Activated T-helper 1 cell treated with anti-CD3 and anti-CD28 coated beads, Interleukin-2, amount 50 U/mL, for 16 hours (primary cell): ENCODE measurements around the gene ZBTB32.
"Not testable (repeated sequence)": the region's sequence is repeated elsewhere in the genome, so short reads cannot be mapped to it uniquely, and the experiment has no call there.

ENCODE experiments used
- DNase-seq, 2 donors: peaks; one replicate each; pipeline ENCODE4 v3.0.0-alpha.2; 2020; ENCODE audit warnings: low read depth in 1 of 2, low spot score in 1 of 2

Gene ZBTB32

GRCh38 chr19:35719402-35720162 lies 15.2 kb downstream of the ZBTB32 start:
- no peak for DNase-seq

GRCh38 chr19:35720163-35720524 lies 15.8 kb downstream of the ZBTB32 start:
- DNase-seq = no peak

GRCh38 chr19:35720648-35721047 lies 16.3 kb downstream of the ZBTB32 start:
- no peak for DNase-seq

- DNase-seq = no peak
Observed at GRCh38 chr19:35721374-35721773, 17.0 kb downstream of the ZBTB32 start.

GRCh38 chr19:35722461-35722860 lies 18.1 kb downstream of the ZBTB32 start:
- DNase-seq = no peak

- DNase-seq = no peak
Observed at GRCh38 chr19:35722897-35723296, 18.5 kb downstream of the ZBTB32 start.

- no peak for DNase-seq
Observed at GRCh38 chr19:35723671-35724070, 19.3 kb downstream of the ZBTB32 start.

GRCh38 chr19:35724132-35724531 lies 19.8 kb downstream of the ZBTB32 start:
- not testable (repeated sequence) for DNase-seq

- no peak for DNase-seq
Observed at GRCh38 chr19:35724560-35724959, 20.2 kb downstream of the ZBTB32 start.

GRCh38 chr19:35725216-35725861 lies 21.0 kb downstream of the ZBTB32 start:
- no peak for DNase-seq

- DNase-seq = no peak
Observed at GRCh38 chr19:35727053-35727955, 22.9 kb downstream of the ZBTB32 start.

GRCh38 chr19:35727956-35728706 lies 23.8 kb downstream of the ZBTB32 start:
- no peak for DNase-seq

GRCh38 chr19:35729021-35729420 lies 24.7 kb downstream of the ZBTB32 start:
- no peak for DNase-seq

- DNase-seq = no peak
Observed at GRCh38 chr19:35729763-35730162, 25.4 kb downstream of the ZBTB32 start.

- DNase-seq = no peak
Observed at GRCh38 chr19:35730326-35730725, 26.0 kb downstream of the ZBTB32 start.

GRCh38 chr19:35731353-35731752 lies 27.0 kb downstream of the ZBTB32 start:
- DNase-seq = no peak

GRCh38 chr19:35731779-35732405 lies 27.5 kb downstream of the ZBTB32 start:
- DNase-seq = no peak

- DNase-seq = no peak
Observed at GRCh38 chr19:35732540-35733179, 28.3 kb downstream of the ZBTB32 start.

GRCh38 chr19:35733180-35734125 lies 29.1 kb downstream of the ZBTB32 start:
- no peak for DNase-seq
